ENCODE data around the gene IVD. TPM values are rescaled to one million over a fixed set of nuclear protein-coding genes. Genes with fewer than 3 reads are reported as not detected.

IVD gene
- total and polyA plus RNA-seq, 2 of the 8 experiments (the other 6 are each of a cell fraction or from before 2014, with no cell fraction given) = 55.2 to 78.8 TPM

GRCh38 chr15:40364251-40364650, 41.3 kb upstream of the IVD start:
- H3K9ac ChIP-seq (replicated peaks in 1 of 4; ENCODE audit: extremely low read depth in 1 of 4, low read depth in 3 of 4, low read length in 3 of 4) = no peak overlapping the region
- no peak overlapping the region for H3K4ac ChIP-seq (replicated peaks; ENCODE audit: insufficient read length, low read depth, low read length)
- H3K79me2 ChIP-seq (ENCODE audit: control insufficient read depth in 1 of 2, insufficient read depth in 2 of 2, low read length in 2 of 2) = no peaks in the 10 kb centered on the region
- H3K4me2 ChIP-seq (ENCODE audit: insufficient read depth in 1 of 2, low read depth in 2 of 2, low read length in 2 of 2) = no peak overlapping the region
- no peak overlapping the region for H2BK12ac ChIP-seq (ENCODE audit: low read depth, low read length)
- H3K4me3 ChIP-seq (ENCODE audit: extremely low read depth in 1 of 4, insufficient read depth in 2 of 4, low read depth in 3 of 4, low read length in 4 of 4) = no peak overlapping the region
- H3K27me3 ChIP-seq (replicated peaks in 1 of 4; ENCODE audit: control insufficient read depth in 3 of 4, extremely low read depth in 1 of 4, insufficient read depth in 3 of 4, low read length in 3 of 4) = peaks cover 5 to 29% (median 24%) of the 10 kb centered on the region in 4 experiments
- TF ChIP-seq MAX (IDR thresholded peaks at IDR 0.05) (no peak), POLR2A (IDR thresholded peaks at IDR 0.05; ENCODE audit: control extremely low read depth in 1 of 2, low read depth in 2 of 2, low read length in 2 of 2) (no peak), SRF (IDR thresholded peaks at IDR 0.05; ENCODE audit: low read depth, low read length) (no peak), TEAD4 (IDR thresholded peaks at IDR 0.05; ENCODE audit: low read depth, low read length) (no peak), TCF12 (IDR thresholded peaks at IDR 0.05; ENCODE audit: low read depth, low read length) (no peak), YY1 (IDR thresholded peaks at IDR 0.05; ENCODE audit: low read depth, low read length) (no peak), JUND (IDR thresholded peaks at IDR 0.05; ENCODE audit: low read length) (no peak), CBX8 (IDR thresholded peaks at IDR 0.05; ENCODE audit: borderline replicate concordance, low read depth, low read length) (no peak)
- H3K36me3 ChIP-seq (ENCODE audit: control insufficient read depth in 2 of 4, insufficient read depth in 4 of 4, low read length in 3 of 4) = no peaks in the 10 kb centered on the region
- no peak overlapping the region for H4K5ac ChIP-seq (ENCODE audit: insufficient read length, low read depth, low read length)
- DNase-seq (ENCODE audit: low read depth in 1 of 2, low spot score in 2 of 2) (no peak), FAIRE-seq (no peak)
- POLR2A ChIA-PET (ENCODE audit: partially characterized antibody) = interaction anchor here (1.2 to 1.3 kb wide), 2 partner anchors 10 to 18 kb away, joined by 3 read pairs; partner anchors contain the start of gene KNSTRN
- no peak overlapping the region; the same call in 1 of the 2 replicates for H2BK20ac ChIP-seq (ENCODE audit: low read length)
- H3K14ac ChIP-seq (ENCODE audit: insufficient read length) = no peak overlapping the region
- no peak overlapping the region for H2BK15ac ChIP-seq (ENCODE audit: low read length)
- H2AK5ac ChIP-seq (ENCODE audit: low read depth, low read length) = no peak overlapping the region
- H3K23me2 ChIP-seq (ENCODE audit: low read depth, low read length) = peaks cover 1% of the 10 kb centered on the region
- CTCF ChIA-PET (ENCODE audit: partially characterized antibody) = interaction anchor here (1.4 to 13.4 kb wide), 3 partner anchors 17 to 84 kb away, joined by 5 to 452 read pairs (median 6); partner anchors contain the start of genes CCDC9B, DISP2 and PHGR1
- H3K18ac ChIP-seq (ENCODE audit: extremely low read depth, low read length) = no peak overlapping the region
- no peak overlapping the region for H3K27ac ChIP-seq (ENCODE audit: low read depth, low read length)
- no peak overlapping the region for H3K23ac ChIP-seq (ENCODE audit: insufficient read length)
- no peak overlapping the region for H4K8ac ChIP-seq (ENCODE audit: extremely low read depth, insufficient read depth, low read length)
- WGBS, 2 experiments (ENCODE audit: extremely low coverage in 1 of 2, insufficient coverage in 1 of 2, insufficient read length in 1 of 2, insufficient replicate concordance in 2 of 2, low coverage in 1 of 2, low lambda C conversion rate in 2 of 2, missing lambda C conversion rate in 1 of 2) = 98% methylated on average over 5 of the region's 6 CpGs; no CpG with 5 or more reads in 1 of the 2 experiments
- no peak overlapping the region for H4K91ac ChIP-seq (replicated peaks; ENCODE audit: insufficient read length, low read length)
- no peak overlapping the region for H2BK5ac ChIP-seq (ENCODE audit: low read depth, low read length)
- H3K9me3 ChIP-seq (ENCODE audit: insufficient read depth in 2 of 2, low read depth in 1 of 2, low read length in 1 of 2) = peaks cover 0 to 8% of the 10 kb centered on the region in 2 experiments; a peak in 1 of 4 replicates
- no peak overlapping the region for H2BK120ac ChIP-seq (replicated peaks; ENCODE audit: low read depth, low read length)
- H3K79me1 ChIP-seq (ENCODE audit: low read depth, low read length) = no peaks in the 10 kb centered on the region
- H4K20me1 ChIP-seq (replicated peaks in 1 of 2; ENCODE audit: control insufficient read depth in 1 of 2, insufficient read depth in 2 of 2, low read length in 2 of 2) = peaks cover 0 to 3% of the 10 kb centered on the region in 2 experiments
- H3K56ac ChIP-seq (replicated peaks; ENCODE audit: insufficient read length, low read depth, low read length) = no peak overlapping the region
- H3K4me1 ChIP-seq (replicated peaks in 1 of 4; ENCODE audit: control insufficient read depth in 3 of 4, insufficient read depth in 4 of 4, low read length in 3 of 4) = peaks cover 0 to 6% (median 4%) of the 10 kb centered on the region in 4 experiments; a peak in 3 of 7 replicates
- H2AFZ ChIP-seq (ENCODE audit: low read length) = no peak overlapping the region
